Measurements from ENCODE around the gene ABCB8. TPM values are rescaled to one million over a fixed set of nuclear protein-coding genes. Genes with fewer than 3 reads are reported as not detected.

ABCB8 gene
- total and polyA plus RNA-seq, 9 of the 15 experiments (the other 6 are each of a cell fraction or from before 2014, with no cell fraction given), result 7.6 to 106 (median 36.3) TPM

DNA sequence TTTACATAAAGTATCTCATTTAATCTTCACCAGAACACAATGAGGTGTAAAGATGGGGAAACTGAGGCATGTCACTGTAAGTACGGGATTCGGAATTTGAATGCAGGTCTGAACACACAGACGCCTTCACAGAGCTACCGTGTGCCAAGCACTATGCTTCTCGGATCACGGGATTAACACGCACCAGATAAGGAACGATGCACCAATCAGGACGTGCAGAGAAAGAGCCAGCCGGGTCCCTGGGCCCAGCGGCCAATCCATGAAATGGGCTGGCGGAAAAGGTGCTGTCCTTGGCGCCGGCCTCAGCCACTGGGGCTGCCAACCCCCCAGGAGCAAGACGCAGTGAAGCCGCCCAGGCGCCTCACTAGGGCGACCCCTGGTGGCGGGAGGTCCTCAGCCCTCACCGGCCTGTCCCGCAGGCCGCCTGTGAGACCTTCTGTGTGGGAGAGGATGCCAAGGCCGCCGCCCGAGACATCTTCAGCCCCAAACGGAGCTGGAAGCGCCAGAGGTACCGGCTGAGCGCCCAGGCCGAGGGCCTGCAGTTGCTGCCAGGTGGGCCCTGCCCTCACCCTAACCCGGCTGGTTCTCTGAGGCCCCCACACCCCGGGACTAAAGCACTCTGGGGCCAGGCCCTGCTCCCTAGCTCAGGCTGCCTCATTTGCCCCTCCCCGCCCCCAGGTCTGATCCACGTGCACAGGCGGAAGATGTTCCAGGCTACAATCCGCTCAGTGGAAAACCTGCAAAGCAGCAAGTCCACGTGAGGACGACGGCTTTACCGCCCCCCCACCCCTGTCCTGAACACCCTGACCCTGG lies 19.5 kb upstream of the ABCB8 start (continued):
- no peak for TF ChIP-seq ETS2 (tag; IDR thresholded peaks at IDR 0.05; ENCODE audit: borderline replicate concordance, poor library complexity, severe bottlenecking)
- peak; percentile 97 to 99 for TF ChIP-seq MAZ (CRISPR knock-in tag; conservative IDR thresholded peaks at IDR 0.05 in 1 of 2, IDR thresholded peaks at IDR 0.05 in 1 of 2)
- no peak for TF ChIP-seq RFX7 (CRISPR knock-in tag; IDR thresholded peaks at IDR 0.05)
- TF ChIP-seq GMEB1 (CRISPR knock-in tag; IDR thresholded peaks at IDR 0.05), result peak; percentile 68
- no peak for TF ChIP-seq SAFB2 (IDR thresholded peaks at IDR 0.05; ENCODE audit: borderline replicate concordance, low read depth, low read length, severe bottlenecking)
- no peak; the same call in 1 of the 2 replicates for TF ChIP-seq ZNF695 (CRISPR knock-in tag; IDR thresholded peaks at IDR 0.05)
- TF ChIP-seq ZNF717 (CRISPR knock-in tag; IDR thresholded peaks at IDR 0.05), result peak; percentile 14; the same call in 1 of the 2 replicates
- TF ChIP-seq ESRRB (CRISPR knock-in tag; IDR thresholded peaks at IDR 0.05; ENCODE audit: borderline replicate concordance), result no peak
- no peak for TF ChIP-seq PRMT5 (CRISPR knock-in tag; IDR thresholded peaks at IDR 0.05)
- TF ChIP-seq UBTF (IDR thresholded peaks at IDR 0.05; ENCODE audit: borderline replicate concordance in 1 of 2, low read depth in 2 of 2, low read length in 2 of 2), result peak in 1 of 2 experiments; percentile 86; a peak in 2 of 4 replicates
- peak; percentile 82 to 87 for TF ChIP-seq MNT (conservative IDR thresholded peaks at IDR 0.05)
- TF ChIP-seq, protein P1, sequence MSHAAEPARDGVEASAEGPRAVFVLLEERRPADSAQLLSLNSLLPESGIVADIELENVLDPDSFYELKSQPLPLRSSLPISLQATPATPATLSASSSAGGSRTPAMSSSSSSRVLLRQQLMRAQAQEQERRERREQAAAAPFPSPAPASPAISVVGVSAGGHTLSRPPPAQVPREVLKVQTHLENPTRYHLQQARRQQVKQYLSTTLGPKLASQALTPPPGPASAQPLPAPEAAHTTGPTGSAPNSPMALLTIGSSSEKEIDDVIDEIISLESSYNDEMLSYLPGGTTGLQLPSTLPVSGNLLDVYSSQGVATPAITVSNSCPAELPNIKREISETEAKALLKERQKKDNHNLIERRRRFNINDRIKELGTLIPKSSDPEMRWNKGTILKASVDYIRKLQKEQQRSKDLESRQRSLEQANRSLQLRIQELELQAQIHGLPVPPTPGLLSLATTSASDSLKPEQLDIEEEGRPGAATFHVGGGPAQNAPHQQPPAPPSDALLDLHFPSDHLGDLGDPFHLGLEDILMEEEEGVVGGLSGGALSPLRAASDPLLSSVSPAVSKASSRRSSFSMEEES (CRISPR knock-in tag; IDR thresholded peaks at IDR 0.05), result peak; percentile 67
- TF ChIP-seq SNRNP70 (optimal IDR thresholded peaks at IDR 0.05; ENCODE audit: low read depth, low read length), result no peak
- no peak for TF ChIP-seq ZKSCAN3 (CRISPR knock-in tag; IDR thresholded peaks at IDR 0.05)
- TF ChIP-seq ZNF175 (CRISPR knock-in tag; IDR thresholded peaks at IDR 0.05; ENCODE audit: low read depth), result no peak
- peak; percentile 27; the same call in 1 of the 2 replicates for TF ChIP-seq HEY1 (CRISPR knock-in tag; IDR thresholded peaks at IDR 0.05; ENCODE audit: borderline replicate concordance)

Measured in K562 (cell line).